ENCODE results near the gene EXOC3L1. TPM values are rescaled to one million over a fixed set of nuclear protein-coding genes. Genes with fewer than 3 reads are reported as not detected.

Gene EXOC3L1
- total and polyA plus RNA-seq, 4 donors, result 9.7 to 16.5 (median 12.0) TPM

DNA sequence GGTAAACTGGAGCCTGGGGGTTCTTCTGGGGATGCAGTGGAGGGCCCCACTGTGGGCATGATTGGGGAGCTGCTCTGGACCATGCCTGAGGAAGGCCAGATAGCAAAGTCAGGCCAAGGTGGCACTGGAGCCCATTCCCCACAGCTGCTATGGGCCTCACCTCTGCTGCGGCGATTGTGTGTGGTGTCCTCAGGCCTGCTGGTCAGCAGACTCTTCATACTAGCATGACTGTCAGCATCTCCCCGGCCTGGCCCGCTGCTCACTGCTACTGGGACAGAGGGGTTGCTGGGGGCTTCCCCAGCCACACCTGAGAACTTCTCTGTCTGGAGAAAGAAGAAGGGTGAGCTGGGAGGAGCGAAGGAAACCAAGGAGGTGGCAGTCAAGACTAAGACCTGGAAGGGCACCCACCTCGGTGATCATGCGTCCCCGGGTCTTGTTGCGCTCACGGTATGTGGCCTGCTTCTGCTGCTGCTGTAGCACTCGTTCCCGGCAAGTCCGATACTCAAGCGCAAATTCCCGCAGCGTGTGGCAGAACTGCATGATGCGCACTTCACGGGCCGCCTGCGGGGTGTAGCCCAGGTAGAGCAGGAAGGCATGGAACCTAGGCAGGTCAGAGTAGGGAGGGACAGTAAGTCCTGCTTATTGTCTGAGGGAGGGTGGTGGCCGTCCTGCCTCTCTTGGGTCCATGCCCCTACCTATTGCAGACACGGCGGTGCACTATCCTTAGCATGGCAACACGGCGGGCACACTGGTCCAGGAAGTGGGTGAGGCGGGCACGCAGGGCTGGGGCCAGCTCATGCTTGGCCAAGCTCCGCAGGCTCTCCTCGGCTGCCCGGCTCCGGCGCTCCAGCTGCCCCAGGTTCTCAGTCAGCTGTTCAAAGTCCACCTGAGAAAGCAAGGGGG, 40.2 kb upstream of the EXOC3L1 start:
- Histone ChIP-seq H3K4me1 (ENCODE audit: control insufficient read depth in 5 of 5, insufficient read depth in 5 of 5, low read length in 5 of 5) (peaks cover 4 to 18% (median 10%) of the 10 kb centered on the region in 5 donors), H3K36me3 (ENCODE audit: control insufficient read depth in 4 of 4, insufficient read depth in 4 of 4, low read length in 4 of 4) (peaks cover 8 to 59% (median 43%) of the 10 kb centered on the region in 4 donors), H3K9ac (ENCODE audit: insufficient read depth in 1 of 2, low read length in 2 of 2) (no peak overlapping the region), H3K27ac (ENCODE audit: low read depth in 1 of 2, low read length in 1 of 2) (no peak overlapping the region), H3K4me3 (no peak overlapping the region), H3K27me3 (ENCODE audit: control insufficient read depth in 3 of 3, insufficient read depth in 3 of 3, low read length in 2 of 3) (no peaks in the 10 kb centered on the region), H3K9me3 (ENCODE audit: control insufficient read depth in 4 of 4, insufficient read depth in 3 of 4, low read length in 3 of 4) (no peaks in the 10 kb centered on the region)
- DNase-seq, result no peak
- ATAC-seq (ENCODE audit: insufficient read depth, low FRiP score), result no peak
- WGBS, 2 donors, result 93 to 95% methylated on average over 32 of the region's 32 CpGs
- TF ChIP-seq, protein P1, sequence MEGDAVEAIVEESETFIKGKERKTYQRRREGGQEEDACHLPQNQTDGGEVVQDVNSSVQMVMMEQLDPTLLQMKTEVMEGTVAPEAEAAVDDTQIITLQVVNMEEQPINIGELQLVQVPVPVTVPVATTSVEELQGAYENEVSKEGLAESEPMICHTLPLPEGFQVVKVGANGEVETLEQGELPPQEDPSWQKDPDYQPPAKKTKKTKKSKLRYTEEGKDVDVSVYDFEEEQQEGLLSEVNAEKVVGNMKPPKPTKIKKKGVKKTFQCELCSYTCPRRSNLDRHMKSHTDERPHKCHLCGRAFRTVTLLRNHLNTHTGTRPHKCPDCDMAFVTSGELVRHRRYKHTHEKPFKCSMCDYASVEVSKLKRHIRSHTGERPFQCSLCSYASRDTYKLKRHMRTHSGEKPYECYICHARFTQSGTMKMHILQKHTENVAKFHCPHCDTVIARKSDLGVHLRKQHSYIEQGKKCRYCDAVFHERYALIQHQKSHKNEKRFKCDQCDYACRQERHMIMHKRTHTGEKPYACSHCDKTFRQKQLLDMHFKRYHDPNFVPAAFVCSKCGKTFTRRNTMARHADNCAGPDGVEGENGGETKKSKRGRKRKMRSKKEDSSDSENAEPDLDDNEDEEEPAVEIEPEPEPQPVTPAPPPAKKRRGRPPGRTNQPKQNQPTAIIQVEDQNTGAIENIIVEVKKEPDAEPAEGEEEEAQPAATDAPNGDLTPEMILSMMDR (IDR thresholded peaks at IDR 0.05; ENCODE audit: control extremely low read depth, extremely low read depth), result no peak

DNA sequence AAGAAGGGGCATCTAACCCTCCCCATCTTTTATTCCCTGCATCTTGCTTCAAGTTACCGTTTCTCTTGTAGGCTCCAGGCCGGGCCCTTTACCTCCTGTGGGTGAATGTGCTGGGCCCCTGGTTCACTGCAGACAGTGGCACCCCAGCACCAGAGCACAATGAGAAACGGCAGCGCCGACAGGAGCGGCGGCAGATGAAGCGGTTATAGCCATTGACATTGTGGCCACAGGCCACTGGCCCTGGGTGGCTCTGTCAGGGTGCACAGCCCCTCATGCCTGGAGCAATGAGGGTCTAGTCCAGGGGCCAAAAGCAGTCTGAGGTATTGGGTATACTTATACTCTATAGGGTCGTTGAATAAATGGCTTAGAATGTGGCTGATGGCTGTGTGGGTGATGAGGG, 39.0 kb upstream of the EXOC3L1 start:
- Histone ChIP-seq H3K27me3 (ENCODE audit: control insufficient read depth in 3 of 3, insufficient read depth in 3 of 3, low read length in 2 of 3) (no peaks in the 10 kb centered on the region), H3K9ac (ENCODE audit: insufficient read depth in 1 of 2, low read length in 2 of 2) (no peak overlapping the region), H3K27ac (ENCODE audit: low read depth in 1 of 2, low read length in 1 of 2) (no peak overlapping the region), H3K36me3 (ENCODE audit: control insufficient read depth in 4 of 4, insufficient read depth in 4 of 4, low read length in 4 of 4) (peaks cover 8 to 47% (median 33%) of the 10 kb centered on the region in 4 donors), H3K4me3 (no peak overlapping the region), H3K4me1 (ENCODE audit: control insufficient read depth in 5 of 5, insufficient read depth in 5 of 5, low read length in 5 of 5) (peaks cover 4 to 18% (median 12%) of the 10 kb centered on the region in 5 donors), H3K9me3 (ENCODE audit: control insufficient read depth in 4 of 4, insufficient read depth in 3 of 4, low read length in 3 of 4) (no peaks in the 10 kb centered on the region)
- 79 to 90% methylated on average over 9 of the region's 9 CpGs for WGBS, 2 donors
- ATAC-seq (ENCODE audit: insufficient read depth, low FRiP score) (no peak), DNase-seq (no peak)
- TF ChIP-seq, protein P1 (IDR thresholded peaks at IDR 0.05; ENCODE audit: control extremely low read depth, extremely low read depth), result no peak

DNA sequence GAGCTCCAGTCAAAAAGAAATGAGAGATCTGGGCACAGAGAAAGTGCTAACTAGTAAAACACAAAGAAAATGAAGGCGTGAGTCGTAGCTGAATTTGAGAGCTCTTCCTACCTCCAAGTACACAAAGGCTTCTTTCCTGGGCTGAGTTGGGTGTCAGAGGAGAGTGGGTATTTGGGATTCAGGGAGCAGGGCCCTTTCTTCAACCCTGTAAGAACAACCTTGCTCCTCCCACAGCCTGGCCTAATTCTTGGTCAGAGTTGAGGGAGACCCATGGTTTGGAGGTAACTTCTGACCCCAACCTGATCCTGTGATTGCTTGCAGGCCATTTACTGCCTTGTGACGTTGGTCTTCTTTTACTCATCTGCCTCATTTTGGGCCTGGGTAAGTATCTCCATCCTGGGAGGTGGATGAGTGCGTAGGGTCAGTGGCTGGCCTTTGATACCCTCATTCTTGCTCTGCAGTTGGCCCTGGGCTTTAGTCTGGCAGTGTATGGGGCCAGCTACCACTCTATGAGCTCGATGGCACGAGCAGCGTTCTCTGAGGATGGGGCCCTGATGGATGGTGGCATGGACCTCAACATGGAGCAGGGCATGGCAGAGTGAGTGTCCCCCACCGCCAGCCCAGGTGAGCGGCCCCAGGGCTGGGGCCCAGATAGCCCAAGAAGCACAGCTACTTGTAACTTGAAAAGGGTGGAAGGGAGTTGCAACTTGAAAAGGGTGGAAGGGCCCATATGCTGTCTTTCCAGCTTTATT, 38.3 kb upstream of the EXOC3L1 start:
- TF ChIP-seq, protein P1 (IDR thresholded peaks at IDR 0.05; ENCODE audit: control extremely low read depth, extremely low read depth), result no peak
- peaks cover 4 to 18% (median 13%) of the 10 kb centered on the region in 5 donors for H3K4me1 ChIP-seq (ENCODE audit: control insufficient read depth in 5 of 5, insufficient read depth in 5 of 5, low read length in 5 of 5)
- no peaks in the 10 kb centered on the region for H3K27me3 ChIP-seq (ENCODE audit: control insufficient read depth in 3 of 3, insufficient read depth in 3 of 3, low read length in 2 of 3)
- DNase-seq (no peak), ATAC-seq (ENCODE audit: insufficient read depth, low FRiP score) (no peak)
- H3K9me3 ChIP-seq (ENCODE audit: control insufficient read depth in 4 of 4, insufficient read depth in 3 of 4, low read length in 3 of 4), result no peaks in the 10 kb centered on the region
- H3K9ac ChIP-seq (ENCODE audit: insufficient read depth in 1 of 2, low read length in 2 of 2), result no peak overlapping the region
- WGBS, 2 donors, result 84 to 91% methylated on average over 9 of the region's 9 CpGs
- peak overlapping the region; percentile 94 for H3K4me3 ChIP-seq
- peaks cover 8 to 41% (median 29%) of the 10 kb centered on the region in 4 donors for H3K36me3 ChIP-seq (ENCODE audit: control insufficient read depth in 4 of 4, insufficient read depth in 4 of 4, low read length in 4 of 4)
- H3K27ac ChIP-seq (ENCODE audit: low read depth in 1 of 2, low read length in 1 of 2), result no peak overlapping the region

Measured in lung (tissue), 12 donors.